HUES64 (cell line): ENCODE data around the gene ZDHHC12.

Experiments
- H3K27ac ChIP-seq: 2 replicates; pipeline ENCODE4 v1.7.0; 2013; ENCODE audit warnings: low read depth, low read length, inconsistent platforms
- H3K27me3 ChIP-seq: 2 replicates; pipeline ENCODE4 v1.6.1; 2013; ENCODE audit warnings: mild to moderate bottlenecking, low read length; ENCODE audit not compliant: insufficient read depth
- H3K36me3 ChIP-seq: 2 replicates; pipeline ENCODE4 v1.6.1; 2013; ENCODE audit warnings: mild to moderate bottlenecking, low read length; ENCODE audit not compliant: insufficient read depth
- H3K4me1 ChIP-seq: 2 replicates; pipeline ENCODE4 v1.6.1; 2013; ENCODE audit warnings: mild to moderate bottlenecking, low read length, moderate library complexity; ENCODE audit not compliant: insufficient read depth
- H3K4me3 ChIP-seq: 2 replicates; pipeline ENCODE4 v1.5.1; 2013; ENCODE audit warnings: mild to moderate bottlenecking, low read length, moderate library complexity
- H3K9ac ChIP-seq: 2 replicates; pipeline ENCODE4 v1.6.1; 2013; ENCODE audit warnings: mild to moderate bottlenecking, low read depth, low read length
- H3K9me3 ChIP-seq: 2 replicates; pipeline ENCODE4 v1.6.1; 2013; ENCODE audit warnings: low read depth, low read length; ENCODE audit not compliant: insufficient read depth
- WGBS: fragments of 150-250, 120-280 bp; methylation state at CpG from one replicate; pipeline ENCODE4 v1.1.7; 2013; ENCODE audit warnings: missing lambda C conversion rate; 5-methylcytosine and 5-hydroxymethylcytosine counted together

The ZDHHC12 gene

GRCh38 chr9:128757602-128758001, 33.7 kb upstream of the ZDHHC12 start:
- H3K9me3 ChIP-seq, result no peaks in the 10 kb centered on the region
- no peaks in the 10 kb centered on the region for H3K4me1 ChIP-seq
- H3K27ac ChIP-seq, result no peak overlapping the region
- no peak overlapping the region for H3K4me3 ChIP-seq
- H3K27me3 ChIP-seq, result no peaks in the 10 kb centered on the region
- H3K36me3 ChIP-seq, result peaks cover 10% of the 10 kb centered on the region
- 89% methylated on average over 6 of the region's 6 CpGs for WGBS
- no peak overlapping the region for H3K9ac ChIP-seq

DNA sequence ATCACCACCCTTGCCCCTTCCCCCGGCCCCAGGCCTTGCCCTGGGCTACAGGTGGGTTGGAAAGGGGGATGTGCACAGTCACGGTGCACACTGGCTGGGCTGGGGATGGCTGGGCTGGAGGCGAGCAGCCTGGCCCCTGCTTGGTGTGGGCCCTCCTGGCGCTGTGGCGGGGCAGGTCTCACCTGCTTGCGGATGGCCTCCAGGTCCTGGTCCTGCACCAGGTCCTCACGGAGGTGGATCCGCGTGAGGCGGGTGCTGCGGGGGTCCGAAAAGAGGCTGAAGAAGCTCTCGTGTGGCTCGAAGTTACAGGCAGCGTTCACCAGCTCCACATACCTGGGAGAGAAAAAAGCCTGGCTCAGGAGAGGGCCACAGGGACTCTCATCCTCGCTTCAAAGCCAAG, 29.7 kb upstream of the ZDHHC12 start:
- Histone ChIP-seq H3K27me3 (no peaks in the 10 kb centered on the region), H3K4me3 (no peak overlapping the region), H3K9ac (no peak overlapping the region), H3K36me3 (peaks cover 20% of the 10 kb centered on the region), H3K4me1 (no peaks in the 10 kb centered on the region), H3K9me3 (no peaks in the 10 kb centered on the region), H3K27ac (no peak overlapping the region)
- WGBS, result 96% methylated on average over 16 of the region's 16 CpGs

GRCh38 chr9:128750926-128751595, 27.1 kb upstream of the ZDHHC12 start:
- 95% methylated on average over 22 of the region's 22 CpGs for WGBS

DNA sequence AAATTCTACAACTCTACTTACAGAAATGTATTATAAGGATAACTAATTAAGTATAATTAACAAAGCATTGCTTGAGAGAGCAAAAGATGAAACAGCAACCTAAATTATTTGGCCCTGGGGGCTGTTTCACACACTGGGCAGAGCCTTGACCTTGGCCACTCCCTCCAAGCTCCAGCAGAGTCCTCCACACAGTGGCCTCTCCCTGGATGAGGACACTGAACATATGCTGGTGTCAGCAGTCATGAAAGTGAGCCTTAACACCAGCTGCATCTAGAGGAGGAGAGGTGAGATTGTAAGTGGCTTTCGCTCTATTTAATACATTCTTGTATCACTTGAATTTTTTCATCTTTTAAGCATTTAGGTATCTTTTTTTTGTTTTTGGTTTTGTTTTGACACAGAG, 23.3 kb upstream of the ZDHHC12 start:
- Histone ChIP-seq H3K4me3 (no peak overlapping the region), H3K9me3 (no peaks in the 10 kb centered on the region), H3K36me3 (peaks cover 7% of the 10 kb centered on the region; the same call in 1 of the 2 replicates), H3K27ac (no peak overlapping the region), H3K4me1 (no peaks in the 10 kb centered on the region), H3K27me3 (no peaks in the 10 kb centered on the region), H3K9ac (no peak overlapping the region)
- WGBS, result no CpG with 5 or more reads among the region's 1 CpG

More at GRCh38 chr9:128750926-128751595, 27.1 kb upstream of the ZDHHC12 start:
- Histone ChIP-seq H3K9me3 (no peaks in the 10 kb centered on the region), H3K27ac (no peak overlapping the region), H3K4me1 (no peaks in the 10 kb centered on the region), H3K27me3 (no peaks in the 10 kb centered on the region), H3K4me3 (no peak overlapping the region), H3K36me3 (peaks cover 20% of the 10 kb centered on the region), H3K9ac (no peak overlapping the region)

GRCh38 chr9:128743421-128743820, 19.5 kb upstream of the ZDHHC12 start:
- no peak overlapping the region for H3K4me3 ChIP-seq
- H3K9me3 ChIP-seq, result no peaks in the 10 kb centered on the region
- no peaks in the 10 kb centered on the region for H3K27me3 ChIP-seq
- no peaks in the 10 kb centered on the region for H3K4me1 ChIP-seq
- no peak overlapping the region for H3K9ac ChIP-seq
- 89% methylated on average over 1 of the region's 1 CpG for WGBS
- H3K36me3 ChIP-seq, result peaks cover 4% of the 10 kb centered on the region; the same call in 1 of the 2 replicates
- H3K27ac ChIP-seq, result no peak overlapping the region

DNA sequence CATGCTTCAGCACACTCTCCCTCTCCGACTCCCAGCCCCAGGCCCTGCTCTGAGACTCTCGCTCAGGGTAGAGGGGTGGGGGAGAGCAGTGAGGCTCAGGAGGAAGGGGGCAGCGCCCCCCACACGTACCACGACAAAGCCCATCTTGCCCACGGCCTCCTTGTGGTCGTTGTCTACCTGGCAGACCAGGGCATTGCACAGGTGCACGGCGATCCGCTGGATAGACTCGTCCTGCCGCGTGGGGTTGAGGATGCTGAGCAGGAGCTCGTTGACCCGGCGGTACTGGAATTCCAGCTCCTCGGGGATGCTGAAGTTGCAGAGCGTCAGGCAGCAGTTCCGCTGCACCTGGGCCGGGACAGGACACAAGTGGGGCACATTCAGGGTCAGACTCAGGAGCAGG, 18.5 kb upstream of the ZDHHC12 start:
- WGBS, result 89% methylated on average over 19 of the region's 20 CpGs
- no peak overlapping the region for H3K4me3 ChIP-seq
- no peaks in the 10 kb centered on the region for H3K9me3 ChIP-seq
- no peak overlapping the region for H3K27ac ChIP-seq
- peaks cover 4% of the 10 kb centered on the region; the same call in 1 of the 2 replicates for H3K36me3 ChIP-seq
- no peaks in the 10 kb centered on the region for H3K4me1 ChIP-seq
- H3K9ac ChIP-seq, result no peak overlapping the region
- no peaks in the 10 kb centered on the region for H3K27me3 ChIP-seq

DNA sequence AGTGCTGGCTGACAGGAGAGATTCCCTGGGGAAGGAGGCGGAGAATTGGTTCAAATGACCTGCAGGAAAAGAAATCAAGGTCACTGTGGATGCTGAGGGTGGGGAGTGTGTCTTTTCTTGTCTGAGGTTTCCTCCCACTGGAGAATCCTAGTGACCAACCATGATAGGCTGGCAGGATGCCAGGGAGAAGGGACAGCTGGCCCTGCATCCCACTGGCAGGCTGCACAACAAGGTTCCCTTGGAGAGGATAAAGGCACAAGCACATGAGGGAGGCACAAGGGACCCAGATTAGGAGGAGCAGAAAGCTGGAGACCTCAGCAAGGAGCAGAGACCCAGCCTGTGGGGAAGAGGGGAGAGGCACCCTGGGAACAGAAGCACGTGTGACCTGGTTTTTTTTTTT, 11.4 kb upstream of the ZDHHC12 start:
- Histone ChIP-seq H3K4me3 (no peak overlapping the region), H3K27me3 (no peaks in the 10 kb centered on the region), H3K9me3 (no peaks in the 10 kb centered on the region), H3K4me1 (no peaks in the 10 kb centered on the region), H3K9ac (no peak overlapping the region), H3K27ac (no peak overlapping the region), H3K36me3 (peaks cover 18% of the 10 kb centered on the region; the same call in 1 of the 2 replicates)
- WGBS, result 79% methylated on average over 2 of the region's 2 CpGs

GRCh38 chr9:128733256-128733655, 9.3 kb upstream of the ZDHHC12 start:
- no peak overlapping the region for H3K4me3 ChIP-seq
- WGBS, result 12% methylated on average over 9 of the region's 9 CpGs
- H3K9me3 ChIP-seq, result no peaks in the 10 kb centered on the region
- H3K9ac ChIP-seq, result no peak overlapping the region
- H3K27me3 ChIP-seq, result no peaks in the 10 kb centered on the region
- no peaks in the 10 kb centered on the region for H3K4me1 ChIP-seq
- no peak overlapping the region for H3K27ac ChIP-seq
- peaks cover 13% of the 10 kb centered on the region; the same call in 1 of the 2 replicates for H3K36me3 ChIP-seq

DNA sequence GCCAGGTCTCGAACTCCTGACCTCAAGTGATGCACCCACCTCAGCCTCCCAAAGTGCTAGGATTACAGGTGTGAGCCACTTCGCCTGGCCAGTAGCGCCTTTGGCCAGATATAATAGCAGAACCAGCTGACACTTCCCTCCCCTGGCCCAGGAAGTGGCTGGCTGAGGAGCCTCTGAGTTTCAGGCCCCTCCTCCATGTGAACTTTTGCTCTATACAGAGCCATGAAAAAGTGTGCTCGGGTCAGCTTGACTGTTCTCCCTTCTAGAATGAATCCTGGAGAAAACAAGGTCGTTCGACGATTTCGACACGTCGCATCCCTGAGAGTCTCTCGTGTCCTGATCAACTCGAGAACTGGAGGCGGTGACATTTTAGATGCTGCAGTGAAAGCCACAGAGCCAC, 8.6 kb upstream of the ZDHHC12 start:
- H3K27ac ChIP-seq, result no peak overlapping the region
- WGBS, result 94% methylated on average over 13 of the region's 13 CpGs

GRCh38 chr9:128731691-128732090, 7.8 kb upstream of the ZDHHC12 start:
- no peak overlapping the region for H3K27ac ChIP-seq
- H3K36me3 ChIP-seq, result peaks cover 13% of the 10 kb centered on the region; the same call in 1 of the 2 replicates
- H3K4me1 ChIP-seq, result no peaks in the 10 kb centered on the region
- H3K9ac ChIP-seq, result no peak overlapping the region
- no peaks in the 10 kb centered on the region for H3K9me3 ChIP-seq
- no peaks in the 10 kb centered on the region for H3K27me3 ChIP-seq
- 85% methylated on average over 9 of the region's 9 CpGs for WGBS
- no peak overlapping the region for H3K4me3 ChIP-seq

More for the DNA sequence above, 8.6 kb upstream of the ZDHHC12 start:
- Histone ChIP-seq H3K4me1 (no peaks in the 10 kb centered on the region), H3K9me3 (no peaks in the 10 kb centered on the region), H3K4me3 (no peak overlapping the region), H3K27me3 (no peaks in the 10 kb centered on the region), H3K36me3 (peaks cover 13% of the 10 kb centered on the region; the same call in 1 of the 2 replicates), H3K9ac (no peak overlapping the region)

DNA sequence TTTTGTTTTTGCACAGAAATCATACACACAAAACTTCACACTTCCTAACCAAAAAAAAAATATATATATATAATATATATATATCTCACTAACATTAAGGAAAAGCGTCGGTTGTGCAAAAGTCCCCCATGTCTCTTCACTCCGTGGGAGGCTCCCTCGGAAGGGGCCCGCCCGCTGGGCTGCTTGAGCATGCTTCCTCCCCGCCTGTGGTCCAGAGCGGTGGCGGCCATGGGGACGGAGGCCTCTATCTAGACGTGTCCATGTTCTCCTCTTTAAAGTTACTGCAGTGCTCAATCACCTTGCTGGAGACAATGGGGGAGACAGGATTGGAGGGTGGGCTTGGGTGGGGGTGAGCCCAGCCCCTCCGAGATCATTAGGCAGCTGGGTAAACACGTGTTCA, 7.2 kb upstream of the ZDHHC12 start:
- no peaks in the 10 kb centered on the region for H3K27me3 ChIP-seq
- no peaks in the 10 kb centered on the region for H3K4me1 ChIP-seq
- WGBS, result 92% methylated on average over 13 of the region's 13 CpGs
- peaks cover 13% of the 10 kb centered on the region; the same call in 1 of the 2 replicates for H3K36me3 ChIP-seq
- H3K4me3 ChIP-seq, result no peak overlapping the region
- no peak overlapping the region for H3K27ac ChIP-seq
- H3K9ac ChIP-seq, result no peak overlapping the region
- H3K9me3 ChIP-seq, result no peaks in the 10 kb centered on the region
